GM12865 (cell line): ENCODE measurements around the gene SSX2IP.
A peak's percentile ranks its signal among the peaks of the same experiment; 100 is the strongest.

Source experiments
- DNase-seq: peaks from one replicate; pipeline ENCODE4 v3.0.0; 2010; ENCODE audit warnings: low read depth
- H3K4me3 ChIP-seq: 2 replicates; pipeline ENCODE4 v1.5.1; 2011; ENCODE audit warnings: mild to moderate bottlenecking, low read depth, low read length, control low read depth
- TF ChIP-seq, protein P1 (sequence below): IDR thresholded peaks from 2 replicates; pipeline ENCODE4 v1.5.1; 2011; ENCODE audit warnings: low read length, control low read depth, low read depth, inconsistent platforms; ENCODE audit not compliant: insufficient read depth; ENCODE audit errors: missing control alignments

The SSX2IP gene, protein sequence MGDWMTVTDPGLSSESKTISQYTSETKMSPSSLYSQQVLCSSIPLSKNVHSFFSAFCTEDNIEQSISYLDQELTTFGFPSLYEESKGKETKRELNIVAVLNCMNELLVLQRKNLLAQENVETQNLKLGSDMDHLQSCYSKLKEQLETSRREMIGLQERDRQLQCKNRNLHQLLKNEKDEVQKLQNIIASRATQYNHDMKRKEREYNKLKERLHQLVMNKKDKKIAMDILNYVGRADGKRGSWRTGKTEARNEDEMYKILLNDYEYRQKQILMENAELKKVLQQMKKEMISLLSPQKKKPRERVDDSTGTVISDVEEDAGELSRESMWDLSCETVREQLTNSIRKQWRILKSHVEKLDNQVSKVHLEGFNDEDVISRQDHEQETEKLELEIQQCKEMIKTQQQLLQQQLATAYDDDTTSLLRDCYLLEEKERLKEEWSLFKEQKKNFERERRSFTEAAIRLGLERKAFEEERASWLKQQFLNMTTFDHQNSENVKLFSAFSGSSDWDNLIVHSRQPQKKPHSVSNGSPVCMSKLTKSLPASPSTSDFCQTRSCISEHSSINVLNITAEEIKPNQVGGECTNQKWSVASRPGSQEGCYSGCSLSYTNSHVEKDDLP

DNA sequence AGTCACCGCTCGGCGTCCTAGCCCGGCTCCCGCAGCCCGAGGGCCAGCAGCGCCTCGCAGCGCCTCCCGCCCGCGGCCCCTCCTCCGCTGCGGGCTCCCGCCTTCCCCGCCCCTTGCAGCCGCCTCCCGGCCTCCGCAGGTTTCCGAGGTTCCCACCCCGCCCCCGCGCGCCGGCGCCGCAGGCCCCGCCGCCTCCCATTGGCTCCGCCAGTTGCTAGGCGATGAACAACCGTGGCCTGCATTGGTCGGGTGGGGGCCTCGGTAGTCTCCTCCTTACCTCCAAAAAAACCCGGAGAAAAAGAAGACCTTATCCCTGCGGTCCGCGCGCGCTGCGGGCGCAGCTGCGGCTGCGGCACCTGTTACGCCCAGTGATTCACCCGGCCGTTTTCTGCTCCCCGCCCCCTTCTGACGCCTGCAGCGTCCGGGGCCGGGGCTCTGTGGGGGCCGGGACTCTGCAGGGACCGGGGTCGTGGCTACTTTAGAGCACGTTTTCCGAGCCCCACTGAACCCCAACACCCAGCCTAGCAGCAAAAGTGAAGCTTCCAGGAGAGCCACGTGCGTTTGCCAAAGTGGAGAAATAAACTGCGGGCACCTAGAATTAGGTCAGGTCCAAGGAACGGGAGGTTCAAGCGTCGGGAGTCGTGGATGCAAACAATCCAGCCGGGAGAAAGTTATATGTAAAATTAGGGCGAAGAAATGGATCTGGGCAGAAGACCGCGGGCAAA, at the start of gene SSX2IP:
Gene SSX2IP (minus strand): TSS at position 65 of the 725 bp plus-strand sequence. CDS start 19,242 bp downstream, outside the sequence.
- H3K4me3 ChIP-seq, result peak within 1 kb of the TSS; percentile 96
- TF ChIP-seq, protein P1, sequence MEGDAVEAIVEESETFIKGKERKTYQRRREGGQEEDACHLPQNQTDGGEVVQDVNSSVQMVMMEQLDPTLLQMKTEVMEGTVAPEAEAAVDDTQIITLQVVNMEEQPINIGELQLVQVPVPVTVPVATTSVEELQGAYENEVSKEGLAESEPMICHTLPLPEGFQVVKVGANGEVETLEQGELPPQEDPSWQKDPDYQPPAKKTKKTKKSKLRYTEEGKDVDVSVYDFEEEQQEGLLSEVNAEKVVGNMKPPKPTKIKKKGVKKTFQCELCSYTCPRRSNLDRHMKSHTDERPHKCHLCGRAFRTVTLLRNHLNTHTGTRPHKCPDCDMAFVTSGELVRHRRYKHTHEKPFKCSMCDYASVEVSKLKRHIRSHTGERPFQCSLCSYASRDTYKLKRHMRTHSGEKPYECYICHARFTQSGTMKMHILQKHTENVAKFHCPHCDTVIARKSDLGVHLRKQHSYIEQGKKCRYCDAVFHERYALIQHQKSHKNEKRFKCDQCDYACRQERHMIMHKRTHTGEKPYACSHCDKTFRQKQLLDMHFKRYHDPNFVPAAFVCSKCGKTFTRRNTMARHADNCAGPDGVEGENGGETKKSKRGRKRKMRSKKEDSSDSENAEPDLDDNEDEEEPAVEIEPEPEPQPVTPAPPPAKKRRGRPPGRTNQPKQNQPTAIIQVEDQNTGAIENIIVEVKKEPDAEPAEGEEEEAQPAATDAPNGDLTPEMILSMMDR, result no peak
- DNase-seq, result peak; percentile 97

DNA sequence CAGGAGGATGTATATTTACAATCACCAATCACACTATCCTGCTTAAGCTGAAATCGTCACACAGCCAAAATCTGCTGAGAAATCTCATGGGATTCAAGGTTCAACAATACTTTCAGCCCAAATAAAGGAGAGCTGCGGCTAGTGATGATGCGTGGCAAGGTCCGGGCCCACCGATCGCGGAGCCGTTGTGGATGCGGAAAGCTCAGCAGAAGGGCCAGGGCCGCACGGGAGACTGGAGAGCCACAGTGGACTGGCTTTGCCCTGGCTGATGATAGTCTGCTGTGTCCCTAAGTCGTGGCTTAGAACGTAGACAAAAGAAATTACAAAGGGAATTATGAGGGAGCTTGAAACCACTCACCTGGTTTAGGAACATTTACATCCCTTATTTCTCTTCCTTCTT, 48.0 kb upstream of the SSX2IP start:
- no peak for DNase-seq
- TF ChIP-seq, protein P1, result no peak
- no peak overlapping the region for H3K4me3 ChIP-seq

DNA sequence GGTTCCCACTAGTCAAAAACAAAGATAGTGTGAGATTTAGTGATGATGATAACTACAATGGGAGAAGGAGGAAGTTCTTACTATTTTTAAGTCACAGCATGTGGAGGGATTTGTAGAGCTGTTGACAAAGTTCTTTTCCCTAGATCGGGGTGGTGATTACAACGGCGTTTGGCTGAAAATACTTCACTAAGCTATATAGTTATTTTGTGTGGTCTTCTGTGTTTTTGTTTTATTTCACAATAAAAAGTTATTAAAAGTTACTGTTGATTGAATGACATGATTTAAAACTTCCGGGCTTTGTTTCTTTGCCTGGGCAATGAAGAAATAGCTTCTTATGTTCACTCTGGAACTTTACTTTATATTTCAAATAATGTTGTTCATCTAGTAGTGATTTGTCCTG, 47.3 kb upstream of the SSX2IP start:
- H3K4me3 ChIP-seq, result no peak overlapping the region
- DNase-seq, result no peak
- TF ChIP-seq, protein P1, result no peak

DNA sequence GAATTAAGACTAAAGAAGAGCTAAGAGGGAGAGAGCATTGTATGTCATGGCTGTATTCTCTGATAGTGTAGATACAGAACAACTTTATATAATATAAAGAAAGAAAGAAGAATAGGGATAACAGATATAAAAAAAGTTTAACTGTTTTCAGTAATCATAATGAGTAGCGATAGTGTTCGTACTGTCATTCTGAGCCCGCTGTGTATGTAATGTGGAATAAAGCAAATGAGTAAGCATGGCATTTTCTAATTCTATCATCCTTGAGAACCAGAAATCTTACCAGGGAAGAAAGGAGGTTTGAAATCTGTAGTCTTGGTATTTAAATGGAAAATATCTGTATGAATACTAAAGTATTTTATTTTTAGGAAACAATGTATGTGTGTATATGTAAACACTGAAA, 46.7 kb upstream of the SSX2IP start:
- no peak overlapping the region for H3K4me3 ChIP-seq
- TF ChIP-seq, protein P1, result no peak
- no peak for DNase-seq

DNA sequence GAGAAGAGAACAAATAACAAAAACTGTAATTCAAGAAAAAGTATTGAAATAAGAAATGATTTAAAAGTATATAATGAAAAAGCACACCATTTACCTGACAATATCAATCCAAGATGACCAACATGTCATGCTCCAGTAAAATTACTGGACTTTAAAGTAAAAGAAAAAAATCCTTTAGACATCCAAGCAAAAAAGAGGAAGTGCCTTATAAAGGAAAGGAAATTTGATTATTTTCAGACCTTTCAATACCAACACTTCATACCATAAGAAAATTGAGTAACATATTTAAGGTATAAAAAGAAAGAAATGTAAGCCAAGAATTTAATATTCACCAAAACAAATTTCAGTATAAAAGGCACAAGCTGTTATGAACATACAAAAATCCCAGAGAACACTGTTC, 46.2 kb upstream of the SSX2IP start:
- TF ChIP-seq, protein P1, result no peak
- no peak for DNase-seq
- H3K4me3 ChIP-seq, result no peak overlapping the region

DNA sequence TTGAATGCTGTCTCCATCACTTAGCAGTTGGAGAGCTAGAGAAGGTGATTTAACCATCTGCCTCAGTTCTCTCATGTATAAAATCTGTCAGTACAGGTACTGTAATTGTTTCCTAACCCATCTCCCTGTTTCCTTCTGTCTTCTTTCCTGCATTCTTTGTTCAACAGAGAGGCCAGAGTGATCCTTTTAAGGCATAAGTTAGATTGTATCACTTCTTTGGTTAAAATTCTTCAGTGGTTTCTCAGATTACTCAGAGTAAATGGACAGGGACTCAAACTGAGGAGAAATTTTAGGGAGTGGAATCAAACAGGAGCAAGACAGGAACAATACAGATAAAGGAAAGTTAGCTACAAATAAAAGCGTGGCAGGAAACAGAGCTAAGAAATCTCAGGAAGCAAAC, 45.2 kb upstream of the SSX2IP start:
- TF ChIP-seq, protein P1, result no peak
- no peak for DNase-seq
- no peak overlapping the region for H3K4me3 ChIP-seq
